Lower lobe of right lung (tissue), 2 donors: ENCODE data around the gene CES3. TPM values are rescaled to one million over a fixed set of nuclear protein-coding genes. Genes with fewer than 3 reads are reported as not detected.

Experiments
- ATAC-seq, 2 donors: fragments of 200-7000 bp; cut with Tn5 transposase; one replicate each; pipeline ENCODE4 v1.9.1; 2020 to 2022; ENCODE audit warnings: mild to moderate bottlenecking in 2 of 2, moderate library complexity in 2 of 2
- DNase-seq: peaks from one replicate; pipeline ENCODE4 v3.0.0-alpha.2; 2020
- H3K27ac ChIP-seq: fragments of 200-600 bp; one replicate; pipeline ENCODE4 v1.8.0; 2022
- H3K27me3 ChIP-seq: fragments of 200-600 bp; one replicate; pipeline ENCODE4 v1.8.0; 2022; ENCODE audit warnings: low read depth
- H3K36me3 ChIP-seq: fragments of 200-600 bp; one replicate; pipeline ENCODE4 v1.8.0; 2022; ENCODE audit warnings: mild to moderate bottlenecking
- H3K4me1 ChIP-seq: fragments of 200-600 bp; one replicate; pipeline ENCODE4 v1.8.0; 2022
- H3K4me3 ChIP-seq: fragments of 200-600 bp; one replicate; pipeline ENCODE4 v1.8.0; 2022; ENCODE audit warnings: mild to moderate bottlenecking
- H3K9me3 ChIP-seq: fragments of 200-600 bp; one replicate; pipeline ENCODE4 v1.8.0; 2022
- intact Hi-C: fragments of 100-400 bp; cut with DNase I; formaldehyde crosslinking; loops from one replicate; pipeline ENCODE4 v1.11.0; 2022
- total RNA-seq: library from RNA; stranded (reverse); fragmentation: NEBNext Ultra II Directional; extraction: Animal tissue kit (Norgen Biotek cat#: 25700); gene quantifications from one replicate; pipeline ENCODE4 v1.2.1, GENCODE V29; 2021
- TF ChIP-seq, protein P1 (sequence below): fragments of 200-600 bp; IDR thresholded peaks from one replicate; pipeline ENCODE4 v1.8.0; 2022; ENCODE audit warnings: antibody characterized with exemption, mild to moderate bottlenecking
- donor health status: DM: no; HTN: yes; CAD: no; lungs with severe emphysema.

The CES3 gene
- total RNA-seq, 1 donor from 2014 or later = 2.5 TPM

DNA sequence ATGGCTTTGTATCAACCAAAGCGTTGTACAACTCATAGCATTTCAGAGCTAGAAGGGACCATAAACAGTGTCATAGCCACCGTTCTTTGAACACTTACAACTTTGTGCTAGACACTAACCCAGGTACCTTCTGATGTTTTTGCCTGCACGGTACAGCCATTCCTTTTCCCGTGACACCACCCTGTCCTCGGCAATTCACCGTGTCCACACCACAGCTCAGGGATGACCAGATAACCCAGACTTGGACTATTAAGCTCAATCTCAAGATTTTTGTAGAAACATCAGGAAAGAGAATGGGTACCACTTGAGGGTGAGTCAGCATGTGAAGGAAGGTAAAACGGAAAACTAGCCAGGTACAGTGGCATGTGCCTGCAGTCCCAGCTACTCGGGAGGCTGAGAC lies 58.1 kb downstream of the CES3 start:
- intact Hi-C loops = no loop called here
- peak; percentile 10 for DNase-seq
- ATAC-seq = no peak

DNA sequence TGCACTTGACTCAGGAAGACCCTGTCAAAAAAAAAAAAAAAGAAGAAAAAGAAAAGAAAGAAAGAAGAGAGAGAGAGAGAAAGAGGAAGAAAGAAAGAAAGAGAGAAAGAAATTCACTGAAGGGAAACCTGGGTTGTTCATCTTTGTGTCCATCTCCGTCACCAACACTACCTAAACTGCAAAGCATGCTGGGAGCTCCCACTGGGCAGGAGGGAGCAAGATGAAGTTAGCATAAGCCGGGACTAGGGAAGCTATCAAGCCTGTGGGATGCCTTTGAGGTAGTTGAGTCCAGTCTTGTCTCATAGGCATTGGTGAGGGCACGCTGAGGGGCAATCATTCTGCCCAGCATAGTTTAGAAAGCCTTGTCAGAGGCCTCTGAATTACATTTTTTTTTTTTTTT lies 60.3 kb downstream of the CES3 start:
- no peak for DNase-seq
- Histone ChIP-seq H3K36me3 (no peaks in the 10 kb centered on the region), H3K9me3 (no peaks in the 10 kb centered on the region), H3K4me3 (no peak overlapping the region), H3K4me1 (no peaks in the 10 kb centered on the region), H3K27me3 (no peaks in the 10 kb centered on the region), H3K27ac (no peak overlapping the region)
- intact Hi-C loops = no loop called here
- TF ChIP-seq, protein P1, sequence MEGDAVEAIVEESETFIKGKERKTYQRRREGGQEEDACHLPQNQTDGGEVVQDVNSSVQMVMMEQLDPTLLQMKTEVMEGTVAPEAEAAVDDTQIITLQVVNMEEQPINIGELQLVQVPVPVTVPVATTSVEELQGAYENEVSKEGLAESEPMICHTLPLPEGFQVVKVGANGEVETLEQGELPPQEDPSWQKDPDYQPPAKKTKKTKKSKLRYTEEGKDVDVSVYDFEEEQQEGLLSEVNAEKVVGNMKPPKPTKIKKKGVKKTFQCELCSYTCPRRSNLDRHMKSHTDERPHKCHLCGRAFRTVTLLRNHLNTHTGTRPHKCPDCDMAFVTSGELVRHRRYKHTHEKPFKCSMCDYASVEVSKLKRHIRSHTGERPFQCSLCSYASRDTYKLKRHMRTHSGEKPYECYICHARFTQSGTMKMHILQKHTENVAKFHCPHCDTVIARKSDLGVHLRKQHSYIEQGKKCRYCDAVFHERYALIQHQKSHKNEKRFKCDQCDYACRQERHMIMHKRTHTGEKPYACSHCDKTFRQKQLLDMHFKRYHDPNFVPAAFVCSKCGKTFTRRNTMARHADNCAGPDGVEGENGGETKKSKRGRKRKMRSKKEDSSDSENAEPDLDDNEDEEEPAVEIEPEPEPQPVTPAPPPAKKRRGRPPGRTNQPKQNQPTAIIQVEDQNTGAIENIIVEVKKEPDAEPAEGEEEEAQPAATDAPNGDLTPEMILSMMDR = no peak
- no peak for ATAC-seq

More for the DNA sequence above, 58.1 kb downstream of the CES3 start:
- peaks cover 8% of the 10 kb centered on the region for H3K4me1 ChIP-seq
- H3K27me3 ChIP-seq = no peaks in the 10 kb centered on the region
- no peaks in the 10 kb centered on the region for H3K9me3 ChIP-seq
- no peak overlapping the region for H3K4me3 ChIP-seq
- no peak overlapping the region for H3K27ac ChIP-seq
- TF ChIP-seq, protein P1 = no peak
- no peaks in the 10 kb centered on the region for H3K36me3 ChIP-seq

DNA sequence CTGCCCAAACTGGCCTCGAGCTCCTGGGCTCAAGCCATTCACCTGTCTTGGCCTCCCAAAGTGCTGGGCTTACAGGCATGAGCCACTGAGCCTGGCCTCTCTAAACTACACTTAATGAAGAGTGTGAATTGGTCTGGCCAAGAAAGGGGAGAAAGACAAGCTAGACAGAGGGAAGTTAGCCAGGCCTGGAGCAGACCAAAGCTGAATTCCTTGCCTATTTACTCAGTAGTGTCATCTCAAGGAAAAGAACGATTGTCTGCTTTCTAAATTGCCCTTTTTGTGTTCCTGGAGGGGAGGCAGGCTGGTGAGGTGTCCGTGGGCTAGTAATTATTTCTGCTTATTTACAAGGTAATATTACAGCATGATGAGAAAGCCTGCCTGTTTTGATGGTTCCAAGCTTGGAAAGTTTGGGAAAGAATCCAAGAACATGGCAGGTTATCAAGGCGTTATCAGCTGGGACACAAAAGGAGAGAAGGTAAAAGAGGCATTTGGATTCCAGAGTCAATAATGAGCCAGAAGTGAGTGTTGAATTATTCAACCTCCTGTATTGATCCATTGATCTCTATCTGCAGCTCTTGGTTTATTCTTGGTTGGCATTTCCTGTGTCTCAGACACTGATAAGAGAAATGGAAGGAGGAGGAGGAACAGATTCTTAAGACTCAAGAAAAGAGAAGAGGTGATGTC lies 61.6 kb downstream of the CES3 start:
- Histone ChIP-seq H3K4me3 (no peak overlapping the region), H3K4me1 (no peaks in the 10 kb centered on the region), H3K9me3 (no peaks in the 10 kb centered on the region), H3K27ac (no peak overlapping the region), H3K27me3 (no peaks in the 10 kb centered on the region), H3K36me3 (no peaks in the 10 kb centered on the region)
- no peak for ATAC-seq
- intact Hi-C loops = no loop called here
- TF ChIP-seq, protein P1 = no peak
- no peak for DNase-seq

DNA sequence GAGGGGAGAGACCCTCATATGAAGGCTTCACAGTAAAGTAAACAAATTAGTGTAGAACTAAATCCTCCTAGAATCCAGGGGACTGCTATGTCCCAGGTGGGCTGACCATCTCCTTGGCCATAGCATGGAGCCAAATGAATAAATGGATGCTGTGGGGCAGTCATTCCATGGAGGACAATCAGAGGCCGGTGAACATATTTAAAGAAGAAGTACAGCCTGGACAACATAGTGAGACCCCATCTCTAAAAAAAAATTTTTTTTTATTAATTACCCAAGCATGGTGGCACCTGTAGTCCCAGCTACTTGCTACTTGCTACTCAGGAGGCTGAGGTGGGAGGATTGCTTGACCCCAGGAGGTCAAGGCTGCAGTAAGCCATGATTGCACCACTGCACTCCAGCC lies 62.6 kb downstream of the CES3 start:
- intact Hi-C loops = no loop called here
- TF ChIP-seq, protein P1 = no peak
- DNase-seq (no peak), ATAC-seq (no peak)
- Histone ChIP-seq H3K27ac (no peak overlapping the region), H3K36me3 (no peaks in the 10 kb centered on the region), H3K27me3 (no peaks in the 10 kb centered on the region), H3K4me1 (peaks cover 8% of the 10 kb centered on the region), H3K4me3 (no peak overlapping the region), H3K9me3 (no peaks in the 10 kb centered on the region)

Other genes with a start within 250 kb of the CES3 start
- gene DYNC1LI2, start 209.7 kb upstream of the CES3 start, total RNA-seq = 114 TPM
- not detected for gene TERB1, start 159.7 kb upstream of the CES3 start, total RNA-seq
- 37.4 TPM for gene NAE1, start 130.3 kb upstream of the CES3 start, total RNA-seq
- gene CA7, start 116.9 kb upstream of the CES3 start, total RNA-seq = not detected
- 16.9 TPM for gene PDP2, start 80.8 kb upstream of the CES3 start, total RNA-seq
- gene CDH16, start 42.4 kb upstream of the CES3 start, total RNA-seq = not detected
- gene RRAD, start 35.7 kb upstream of the CES3 start, total RNA-seq = 11.8 TPM
- gene CIAO2B, start 26.9 kb upstream of the CES3 start, total RNA-seq = 76.8 TPM
- gene CES2, start 25.8 kb upstream of the CES3 start, total RNA-seq = 35.1 TPM
- 14.8 TPM for gene CES4A, start 27.3 kb downstream of the CES3 start, total RNA-seq
- gene CBFB, start 67.9 kb downstream of the CES3 start, total RNA-seq = 46.9 TPM
- gene PHAF1, start 148.7 kb downstream of the CES3 start, total RNA-seq = 21.7 TPM
- 13.5 TPM for gene B3GNT9, start 189.7 kb downstream of the CES3 start, total RNA-seq
- 28.4 TPM for gene TRADD, start 198.6 kb downstream of the CES3 start, total RNA-seq
- 32.9 TPM for gene FBXL8, start 198.7 kb downstream of the CES3 start, total RNA-seq
- 76.3 TPM for gene HSF4, start 203.5 kb downstream of the CES3 start, total RNA-seq
- gene NOL3, start 209.3 kb downstream of the CES3 start, total RNA-seq = 55.6 TPM
- gene MATCAP1, start 222.7 kb downstream of the CES3 start, total RNA-seq = 29.0 TPM
- gene EXOC3L1, start 228.9 kb downstream of the CES3 start, total RNA-seq = 15.6 TPM
- gene E2F4, start 230.9 kb downstream of the CES3 start, total RNA-seq = 66.5 TPM
- 14.9 TPM for gene ELMO3, start 237.9 kb downstream of the CES3 start, total RNA-seq